ENCODE data around the gene PLEKHG4B.

GRCh38 chr5:157801-158200, 65.8 kb downstream of the PLEKHG4B start:
- TF ChIP-seq, protein P1, sequence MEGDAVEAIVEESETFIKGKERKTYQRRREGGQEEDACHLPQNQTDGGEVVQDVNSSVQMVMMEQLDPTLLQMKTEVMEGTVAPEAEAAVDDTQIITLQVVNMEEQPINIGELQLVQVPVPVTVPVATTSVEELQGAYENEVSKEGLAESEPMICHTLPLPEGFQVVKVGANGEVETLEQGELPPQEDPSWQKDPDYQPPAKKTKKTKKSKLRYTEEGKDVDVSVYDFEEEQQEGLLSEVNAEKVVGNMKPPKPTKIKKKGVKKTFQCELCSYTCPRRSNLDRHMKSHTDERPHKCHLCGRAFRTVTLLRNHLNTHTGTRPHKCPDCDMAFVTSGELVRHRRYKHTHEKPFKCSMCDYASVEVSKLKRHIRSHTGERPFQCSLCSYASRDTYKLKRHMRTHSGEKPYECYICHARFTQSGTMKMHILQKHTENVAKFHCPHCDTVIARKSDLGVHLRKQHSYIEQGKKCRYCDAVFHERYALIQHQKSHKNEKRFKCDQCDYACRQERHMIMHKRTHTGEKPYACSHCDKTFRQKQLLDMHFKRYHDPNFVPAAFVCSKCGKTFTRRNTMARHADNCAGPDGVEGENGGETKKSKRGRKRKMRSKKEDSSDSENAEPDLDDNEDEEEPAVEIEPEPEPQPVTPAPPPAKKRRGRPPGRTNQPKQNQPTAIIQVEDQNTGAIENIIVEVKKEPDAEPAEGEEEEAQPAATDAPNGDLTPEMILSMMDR (IDR thresholded peaks at IDR 0.05) = no peak
- no peak for TF ChIP-seq E2F4 (CRISPR knock-in tag; IDR thresholded peaks at IDR 0.05; ENCODE audit: borderline replicate concordance, low read depth)
- no peak for TF ChIP-seq CREM (CRISPR knock-in tag; IDR thresholded peaks at IDR 0.05)
- TF ChIP-seq ZNF138 (CRISPR knock-in tag; conservative IDR thresholded peaks at IDR 0.05) = no peak
- TF ChIP-seq ESRRA (CRISPR knock-in tag; IDR thresholded peaks at IDR 0.05; ENCODE audit: borderline replicate concordance) = no peak
- no peak for TF ChIP-seq ETV6 (CRISPR knock-in tag; IDR thresholded peaks at IDR 0.05)
- no peak for TF ChIP-seq USF1 (CRISPR knock-in tag; IDR thresholded peaks at IDR 0.05)
- no peak for TF ChIP-seq TCF7 (CRISPR knock-in tag; IDR thresholded peaks at IDR 0.05; ENCODE audit: low read depth)

Measured in WTC11 (cell line).